LHCN-M2 (cell line): ENCODE results near the gene ATG2A. TPM values are rescaled to one million over a fixed set of nuclear protein-coding genes. Genes with fewer than 3 reads are reported as not detected.

ENCODE experiments used
- DNase-seq: peaks from one replicate; pipeline ENCODE4 v3.0.0-alpha.2; 2012; ENCODE audit warnings: low read depth
- total RNA-seq: library from RNA; depleted of rRNA; stranded (reverse); fragments of >200 nt; gene quantifications from 2 replicates; pipeline ENCODE4 v1.2.3, GENCODE V29; 2014

ATG2A gene
- total RNA-seq, 1 experiment from 2014 or later, result 17.7 TPM

GRCh38 chr11:64885367-64886286 is 31.4 kb downstream of the ATG2A start:
- peak; percentile 43 for DNase-seq

- no peak for DNase-seq
Observed at GRCh38 chr11:64884019-64884418, 33.0 kb downstream of the ATG2A start.

GRCh38 chr11:64883575-64883974 is 33.4 kb downstream of the ATG2A start:
- DNase-seq, result no peak

GRCh38 chr11:64882243-64882642 is 34.8 kb downstream of the ATG2A start:
- no peak for DNase-seq

GRCh38 chr11:64881476-64881875 is 35.5 kb downstream of the ATG2A start:
- DNase-seq, result no peak

GRCh38 chr11:64880240-64881001 is 36.6 kb downstream of the ATG2A start:
- DNase-seq, result no peak

- DNase-seq, result no peak
Observed at GRCh38 chr11:64879244-64879900, 37.6 kb downstream of the ATG2A start.

- DNase-seq, result peak; percentile 95
Observed at GRCh38 chr11:64878494-64879243, 38.3 kb downstream of the ATG2A start, which contains the start of gene EHD1. EHD1 (minus strand) TSS chr11:64878621; CDS start chr11:64878464, 157 bp downstream.

GRCh38 chr11:64878223-64878493 is 38.9 kb downstream of the ATG2A start:
- no peak for DNase-seq

- no peak for DNase-seq
Observed at GRCh38 chr11:64877390-64878222, 39.4 kb downstream of the ATG2A start.

- DNase-seq, result no peak
Observed at GRCh38 chr11:64876835-64877341, 40.1 kb downstream of the ATG2A start.

GRCh38 chr11:64876229-64876750 is 40.7 kb downstream of the ATG2A start:
- DNase-seq, result no peak

GRCh38 chr11:64875369-64876228 is 41.4 kb downstream of the ATG2A start:
- no peak for DNase-seq

GRCh38 chr11:64874308-64875240 is 42.4 kb downstream of the ATG2A start:
- peak; percentile 93 for DNase-seq

- DNase-seq, result no peak
Observed at GRCh38 chr11:64872790-64873488, 44.1 kb downstream of the ATG2A start.

- no peak for DNase-seq
Observed at GRCh38 chr11:64871492-64871891, 45.5 kb downstream of the ATG2A start.

GRCh38 chr11:64870893-64871466 is 46.0 kb downstream of the ATG2A start:
- DNase-seq, result no peak
